T-helper 22 cell (primary cell): ENCODE data around the gene CATSPER2.
"Not testable (repeated sequence)": the region's sequence is repeated elsewhere in the genome, so short reads cannot be mapped to it uniquely, and the experiment has no call there.

Experiments used
- DNase-seq: peaks from one replicate; pipeline ENCODE4 v3.0.0-alpha.2; 2020; ENCODE audit warnings: low read depth

The CATSPER2 gene

GRCh38 chr15:43648649-43649429, at the start of gene CATSPER2:
TSS of gene CATSPER2 (minus strand) at chr15:43648844. CDS start at chr15:43648061, 783 bp downstream.
- no peak for DNase-seq

- not testable (repeated sequence) for DNase-seq
Observed at GRCh38 chr15:43693148-43694022, 44.7 kb upstream of the CATSPER2 start, which contains the start of gene CKMT1A. TSS of gene CKMT1A (plus strand) at chr15:43693859. CDS start at chr15:43694051, 192 bp downstream.

- DNase-seq = not testable (repeated sequence)
Observed at GRCh38 chr15:43692679-43693078, 44.0 kb upstream of the CATSPER2 start.

- DNase-seq = not testable (repeated sequence)
Observed at GRCh38 chr15:43689604-43690301, 41.1 kb upstream of the CATSPER2 start.

GRCh38 chr15:43674175-43674574, 25.5 kb upstream of the CATSPER2 start:
- DNase-seq = not testable (repeated sequence)

GRCh38 chr15:43666177-43666576, 17.5 kb upstream of the CATSPER2 start:
- not testable (repeated sequence) for DNase-seq

- DNase-seq = not testable (repeated sequence)
Observed at GRCh38 chr15:43663333-43663732, 14.7 kb upstream of the CATSPER2 start.

GRCh38 chr15:43662293-43662692, 13.6 kb upstream of the CATSPER2 start:
- DNase-seq = not testable (repeated sequence)

GRCh38 chr15:43659727-43660126, 11.1 kb upstream of the CATSPER2 start:
- DNase-seq = not testable (repeated sequence)

GRCh38 chr15:43649430-43649926, 834 bp upstream of the CATSPER2 start:
- not testable (repeated sequence) for DNase-seq

GRCh38 chr15:43638464-43639204, 10.0 kb downstream of the CATSPER2 start:
- not testable (repeated sequence) for DNase-seq

- DNase-seq = not testable (repeated sequence)
Observed at GRCh38 chr15:43626937-43627336, 21.7 kb downstream of the CATSPER2 start.

- no peak for DNase-seq
Observed at GRCh38 chr15:43625106-43625505, 23.5 kb downstream of the CATSPER2 start.

GRCh38 chr15:43622068-43622799, 26.4 kb downstream of the CATSPER2 start:
- not testable (repeated sequence) for DNase-seq

- DNase-seq = not testable (repeated sequence)
Observed at GRCh38 chr15:43618700-43619099, 29.9 kb downstream of the CATSPER2 start, which contains the start of gene STRC. TSS of gene STRC (minus strand) at chr15:43618800. CDS start at chr15:43618722, 78 bp downstream.

- not testable (repeated sequence) for DNase-seq
Observed at GRCh38 chr15:43617750-43618149, 30.9 kb downstream of the CATSPER2 start.

GRCh38 chr15:43602233-43602632, 46.4 kb downstream of the CATSPER2 start:
- not testable (repeated sequence) for DNase-seq

- not testable (repeated sequence) for DNase-seq
Observed at GRCh38 chr15:43600200-43600599, 48.4 kb downstream of the CATSPER2 start.

GRCh38 chr15:43599131-43599530, 49.5 kb downstream of the CATSPER2 start:
- not testable (repeated sequence) for DNase-seq
